Vagina (tissue), 2 donors: ENCODE results near the gene ZBTB40.

Experiments used
- CTCF ChIP-seq, 3 experiments: fragments of 450-650 bp in 2 of 3; fragments of 200-600 bp in 1 of 3; sonication (generic) in 1 of 3; IDR thresholded peaks; one replicate each; pipeline ENCODE4 v1.5.1; 2017 to 2019; ENCODE audit warnings: antibody characterized with exemption in 3 of 3, mild to moderate bottlenecking in 2 of 3, moderate library complexity in 2 of 3
- POLR2A ChIP-seq, 2 donors: fragments of 450-650 bp; IDR thresholded peaks; one replicate each; pipeline ENCODE4 v1.6.1; 2017; ENCODE audit warnings: antibody characterized with exemption in 2 of 2, mild to moderate bottlenecking in 2 of 2, moderate library complexity in 2 of 2

GRCh38 chr1:22509815-22510214, 58.2 kb downstream of the ZBTB40 start:
- TF ChIP-seq CTCF (IDR thresholded peaks at IDR 0.05) = no peak
- TF ChIP-seq POLR2A (IDR thresholded peaks at IDR 0.05) = no peak
